ENCODE results near the gene HM13.

DNA sequence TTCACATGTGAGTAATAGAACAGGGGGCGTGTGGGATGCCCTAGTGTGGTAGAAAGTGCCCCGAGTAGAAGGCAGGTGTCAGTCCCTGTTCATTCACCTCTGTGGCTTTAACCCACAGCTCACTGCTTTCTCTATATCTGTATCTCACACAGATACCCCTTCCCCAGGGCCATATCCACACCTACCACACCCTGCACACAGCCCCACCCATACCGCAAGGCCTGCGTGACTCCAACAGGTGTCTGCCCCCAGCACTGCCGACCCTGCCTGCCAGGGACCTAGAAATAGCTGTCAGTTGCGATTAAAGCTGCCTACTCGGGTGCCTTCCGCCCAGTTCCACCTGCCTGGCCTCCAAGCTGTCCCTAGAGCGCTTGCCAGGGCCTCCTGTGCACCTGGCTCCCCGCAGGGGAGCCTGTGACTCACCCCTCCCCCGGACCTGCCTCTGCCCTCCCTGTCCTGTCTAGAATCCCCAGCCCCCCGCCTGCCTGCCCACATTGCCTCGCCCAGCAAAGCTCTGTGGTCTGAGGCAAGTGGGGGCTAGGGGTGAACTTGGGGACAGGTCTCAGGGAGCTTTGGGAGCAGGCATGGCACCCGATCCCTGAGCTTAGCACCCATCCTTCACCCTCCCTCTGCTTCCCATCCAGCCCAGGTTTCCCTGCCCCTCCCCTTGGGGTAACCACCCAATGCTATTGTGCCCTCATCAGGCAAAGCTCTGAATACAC is 52.6 kb downstream of the HM13 start:
- TF ChIP-seq, protein P1, sequence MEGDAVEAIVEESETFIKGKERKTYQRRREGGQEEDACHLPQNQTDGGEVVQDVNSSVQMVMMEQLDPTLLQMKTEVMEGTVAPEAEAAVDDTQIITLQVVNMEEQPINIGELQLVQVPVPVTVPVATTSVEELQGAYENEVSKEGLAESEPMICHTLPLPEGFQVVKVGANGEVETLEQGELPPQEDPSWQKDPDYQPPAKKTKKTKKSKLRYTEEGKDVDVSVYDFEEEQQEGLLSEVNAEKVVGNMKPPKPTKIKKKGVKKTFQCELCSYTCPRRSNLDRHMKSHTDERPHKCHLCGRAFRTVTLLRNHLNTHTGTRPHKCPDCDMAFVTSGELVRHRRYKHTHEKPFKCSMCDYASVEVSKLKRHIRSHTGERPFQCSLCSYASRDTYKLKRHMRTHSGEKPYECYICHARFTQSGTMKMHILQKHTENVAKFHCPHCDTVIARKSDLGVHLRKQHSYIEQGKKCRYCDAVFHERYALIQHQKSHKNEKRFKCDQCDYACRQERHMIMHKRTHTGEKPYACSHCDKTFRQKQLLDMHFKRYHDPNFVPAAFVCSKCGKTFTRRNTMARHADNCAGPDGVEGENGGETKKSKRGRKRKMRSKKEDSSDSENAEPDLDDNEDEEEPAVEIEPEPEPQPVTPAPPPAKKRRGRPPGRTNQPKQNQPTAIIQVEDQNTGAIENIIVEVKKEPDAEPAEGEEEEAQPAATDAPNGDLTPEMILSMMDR (IDR thresholded peaks at IDR 0.05; ENCODE audit: low read depth, low read length, missing input control) = no peak
- TF ChIP-seq, protein P2, sequence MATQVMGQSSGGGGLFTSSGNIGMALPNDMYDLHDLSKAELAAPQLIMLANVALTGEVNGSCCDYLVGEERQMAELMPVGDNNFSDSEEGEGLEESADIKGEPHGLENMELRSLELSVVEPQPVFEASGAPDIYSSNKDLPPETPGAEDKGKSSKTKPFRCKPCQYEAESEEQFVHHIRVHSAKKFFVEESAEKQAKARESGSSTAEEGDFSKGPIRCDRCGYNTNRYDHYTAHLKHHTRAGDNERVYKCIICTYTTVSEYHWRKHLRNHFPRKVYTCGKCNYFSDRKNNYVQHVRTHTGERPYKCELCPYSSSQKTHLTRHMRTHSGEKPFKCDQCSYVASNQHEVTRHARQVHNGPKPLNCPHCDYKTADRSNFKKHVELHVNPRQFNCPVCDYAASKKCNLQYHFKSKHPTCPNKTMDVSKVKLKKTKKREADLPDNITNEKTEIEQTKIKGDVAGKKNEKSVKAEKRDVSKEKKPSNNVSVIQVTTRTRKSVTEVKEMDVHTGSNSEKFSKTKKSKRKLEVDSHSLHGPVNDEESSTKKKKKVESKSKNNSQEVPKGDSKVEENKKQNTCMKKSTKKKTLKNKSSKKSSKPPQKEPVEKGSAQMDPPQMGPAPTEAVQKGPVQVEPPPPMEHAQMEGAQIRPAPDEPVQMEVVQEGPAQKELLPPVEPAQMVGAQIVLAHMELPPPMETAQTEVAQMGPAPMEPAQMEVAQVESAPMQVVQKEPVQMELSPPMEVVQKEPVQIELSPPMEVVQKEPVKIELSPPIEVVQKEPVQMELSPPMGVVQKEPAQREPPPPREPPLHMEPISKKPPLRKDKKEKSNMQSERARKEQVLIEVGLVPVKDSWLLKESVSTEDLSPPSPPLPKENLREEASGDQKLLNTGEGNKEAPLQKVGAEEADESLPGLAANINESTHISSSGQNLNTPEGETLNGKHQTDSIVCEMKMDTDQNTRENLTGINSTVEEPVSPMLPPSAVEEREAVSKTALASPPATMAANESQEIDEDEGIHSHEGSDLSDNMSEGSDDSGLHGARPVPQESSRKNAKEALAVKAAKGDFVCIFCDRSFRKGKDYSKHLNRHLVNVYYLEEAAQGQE (IDR thresholded peaks at IDR 0.05) = no peak
- no peak for TF ChIP-seq YY1 (IDR thresholded peaks at IDR 0.05)
- no peak for TF ChIP-seq TAF1 (conservative IDR thresholded peaks at IDR 0.05)
- TF ChIP-seq SP1 (IDR thresholded peaks at IDR 0.05) = no peak
- no peak for TF ChIP-seq EGR1 (IDR thresholded peaks at IDR 0.05; ENCODE audit: low read depth in 2 of 2)
- TF ChIP-seq GABPA (IDR thresholded peaks at IDR 0.05 in 1 of 2, conservative IDR thresholded peaks at IDR 0.05 in 1 of 2) = no peak
- TF ChIP-seq RAD21 (IDR thresholded peaks at IDR 0.05) = no peak
- no peak for TF ChIP-seq FOXA1 (IDR thresholded peaks at IDR 0.05)

All from liver (tissue), 3 donors.